Bone marrow (tissue), 2 donors: ENCODE measurements around the gene CACUL1.

Experiments
- DNase-seq, 2 donors: peaks; one replicate each; lab custom pipeline; 2025; lab: John Stamatoyannopoulos, UW

CACUL1 gene

DNA sequence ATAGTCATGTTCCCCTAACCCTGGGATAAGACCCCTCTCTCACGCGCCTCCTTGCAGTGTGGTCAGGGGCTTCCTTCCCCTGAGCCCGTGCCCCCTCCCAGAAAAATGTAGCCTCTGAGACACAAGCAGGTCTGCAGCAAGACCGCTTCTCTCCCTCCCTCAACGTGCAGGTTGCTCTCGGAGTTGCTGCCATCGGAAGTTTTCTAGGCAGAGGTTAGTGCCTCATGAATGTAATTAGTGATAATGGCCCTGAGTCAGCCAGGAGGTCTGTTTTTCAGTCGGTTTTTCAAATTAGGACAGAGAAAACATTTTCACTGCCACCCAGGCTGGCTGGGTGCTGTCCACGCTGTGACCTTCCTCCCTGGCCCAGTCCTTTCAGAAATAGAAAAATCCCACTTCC is 116.1 kb downstream of the CACUL1 start:
- DNase-seq, result no peak

DNA sequence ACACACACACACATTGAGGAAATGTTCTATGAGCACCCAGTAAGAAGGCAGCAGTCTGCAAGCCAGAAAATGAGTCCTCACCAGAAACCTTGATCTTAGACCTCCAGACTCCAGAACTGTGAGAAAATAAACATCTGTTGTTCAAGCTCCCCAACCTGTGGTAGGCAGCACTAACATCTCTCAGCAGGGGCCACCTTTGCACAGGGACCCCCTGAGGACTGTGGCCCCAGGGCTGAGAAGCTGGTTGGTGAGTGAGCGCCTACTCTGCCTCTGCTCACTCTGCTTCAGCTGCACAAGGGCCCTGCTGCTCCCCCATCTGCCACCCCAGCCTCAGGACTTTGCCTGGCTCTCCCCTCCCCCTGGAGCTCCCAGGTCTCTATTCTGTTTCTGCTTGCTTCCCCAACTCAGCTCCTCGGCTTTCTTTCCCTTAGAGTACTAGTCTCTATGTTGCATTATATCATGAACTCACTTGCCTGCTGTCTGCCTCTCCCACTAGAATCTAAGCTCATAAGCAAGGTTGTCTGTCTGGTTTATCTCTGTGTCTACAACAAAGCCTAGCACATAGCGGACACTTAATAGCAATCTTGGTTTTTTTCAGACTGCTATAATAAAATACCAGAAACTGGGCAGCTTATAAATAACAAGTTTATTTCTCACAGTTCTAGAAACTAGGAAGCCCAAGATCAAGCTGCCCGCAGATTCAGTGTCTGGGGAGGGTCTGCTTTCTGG is 118.9 kb downstream of the CACUL1 start:
- DNase-seq, result no peak

DNA sequence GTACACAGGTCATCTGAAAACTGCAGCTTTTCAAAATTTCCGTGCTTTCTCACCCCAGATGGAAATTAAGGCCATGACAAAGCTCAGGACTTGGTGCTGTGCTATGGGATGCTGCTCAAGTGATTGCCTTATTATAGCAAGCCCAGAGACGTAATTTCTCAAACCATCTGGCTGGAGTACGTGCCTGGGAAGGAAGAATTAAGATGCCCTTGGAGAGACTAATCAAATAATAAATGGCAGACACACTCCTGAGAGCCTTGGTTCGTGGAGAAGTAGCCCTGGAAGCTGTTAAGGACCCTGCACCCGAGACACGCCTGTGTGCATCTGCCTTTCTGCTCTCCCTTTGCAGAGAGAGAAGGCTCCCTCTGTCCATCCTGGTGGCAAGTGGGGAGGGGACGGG is 121.0 kb downstream of the CACUL1 start:
- DNase-seq, result no peak

DNA sequence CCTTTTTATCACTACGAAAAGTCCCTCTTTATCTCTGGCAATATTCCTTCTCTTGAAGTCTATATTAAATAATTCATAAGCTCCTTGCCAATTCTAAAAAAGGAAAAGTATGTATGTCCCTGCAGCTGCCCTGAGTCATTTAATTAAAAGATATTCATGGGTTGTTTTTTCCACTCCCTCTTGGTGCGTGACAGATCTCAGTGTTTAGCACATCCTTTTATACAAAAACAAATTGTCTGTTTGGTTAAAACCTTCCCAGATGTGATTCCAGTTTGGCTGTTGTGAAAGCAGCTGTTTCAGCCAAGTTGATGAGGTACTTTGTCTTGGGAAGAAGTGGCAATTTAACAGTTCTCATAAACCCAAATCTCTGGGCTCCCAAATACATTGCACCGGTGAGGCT is 125.6 kb downstream of the CACUL1 start:
- DNase-seq, result no peak

DNA sequence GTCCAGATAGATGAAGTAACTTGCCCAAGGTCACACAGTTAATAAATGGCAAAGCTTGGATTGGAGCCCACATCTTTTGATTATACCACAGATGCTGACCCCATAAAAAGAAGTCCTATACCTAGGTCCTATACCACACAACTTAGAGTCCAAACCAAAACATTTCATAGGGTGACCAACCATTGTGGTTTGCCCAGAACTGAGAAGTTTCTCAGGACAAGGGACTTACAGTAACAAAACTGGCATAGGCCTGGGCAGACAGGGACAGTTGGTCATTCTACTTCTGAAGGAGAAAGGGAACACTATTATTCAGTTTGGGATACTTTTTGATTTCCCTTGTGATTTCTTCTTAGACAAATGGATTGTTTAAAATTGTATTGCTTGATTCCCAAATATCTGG is 126.4 kb downstream of the CACUL1 start:
- no peak for DNase-seq

DNA sequence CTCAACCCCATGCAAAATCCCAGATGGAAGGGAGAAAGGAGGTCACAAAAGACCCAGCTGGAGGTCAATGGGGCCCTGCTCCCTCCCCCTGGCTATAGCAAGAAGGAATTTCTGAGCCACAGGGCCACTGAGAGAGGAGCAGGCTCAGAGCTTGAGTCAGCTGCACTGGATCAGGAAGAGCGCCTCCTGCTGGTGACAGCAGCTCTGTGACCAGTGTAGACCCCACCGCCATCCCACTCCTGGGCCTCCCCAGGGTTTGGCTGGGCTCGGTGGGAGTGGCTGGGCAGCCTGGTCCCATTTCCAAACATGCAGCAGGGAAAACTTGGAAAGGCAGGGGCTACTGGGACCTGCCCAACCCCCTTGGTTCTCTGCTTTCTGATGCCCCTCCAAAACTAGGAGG is 127.8 kb downstream of the CACUL1 start:
- no peak for DNase-seq
